ENCODE measurements around the gene SLC49A3. TPM values are rescaled to one million over a fixed set of nuclear protein-coding genes. Genes with fewer than 3 reads are reported as not detected.
"Not testable (repeated sequence)": the region's sequence is repeated elsewhere in the genome, so short reads cannot be mapped to it uniquely, and the experiment has no call there.

The SLC49A3 gene
- total RNA-seq, 4 donors from 2014 or later, result 1.3 to 3.4 (median 2.2) TPM

DNA sequence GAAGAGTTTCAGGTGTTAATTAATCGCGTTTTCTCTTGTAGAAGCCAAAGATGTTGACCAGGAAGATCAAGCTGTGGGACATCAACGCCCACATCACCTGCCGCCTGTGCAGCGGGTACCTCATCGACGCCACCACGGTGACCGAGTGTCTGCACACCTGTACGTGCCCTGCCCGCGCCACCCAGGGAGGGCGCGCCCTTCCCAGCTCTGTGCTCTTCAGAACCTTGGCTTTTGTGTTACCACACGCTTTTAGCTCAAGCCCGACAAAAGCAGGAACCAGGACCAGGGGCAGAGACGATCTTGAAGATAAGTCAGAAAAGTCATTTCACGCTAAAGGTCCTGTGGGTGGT is 44.7 kb upstream of the SLC49A3 start:
- Histone ChIP-seq H3K27me3 (no peaks in the 10 kb centered on the region), H3K4me3 (no peak overlapping the region), H3K9me3 (no peaks in the 10 kb centered on the region), H3K4me1 (no peaks in the 10 kb centered on the region), H3K36me3 (peaks cover 0 to 54% of the 10 kb centered on the region in 2 donors), H3K27ac (no peak overlapping the region)
- TF ChIP-seq CTCF (IDR thresholded peaks at IDR 0.05 in 4 of 5, conservative IDR thresholded peaks at IDR 0.05 in 1 of 5) (no peak), POLR2A (IDR thresholded peaks at IDR 0.05) (no peak)
- in situ Hi-C loops (cut with MboI; ENCODE audit: low sequenced_read_pairs in 4 of 4), result no loop called here
- intact Hi-C loops (cut with DNase I; ENCODE audit: low total_unique reads), result no loop called here
- DNase-seq, result no peak
- ATAC-seq, result no peak

DNA sequence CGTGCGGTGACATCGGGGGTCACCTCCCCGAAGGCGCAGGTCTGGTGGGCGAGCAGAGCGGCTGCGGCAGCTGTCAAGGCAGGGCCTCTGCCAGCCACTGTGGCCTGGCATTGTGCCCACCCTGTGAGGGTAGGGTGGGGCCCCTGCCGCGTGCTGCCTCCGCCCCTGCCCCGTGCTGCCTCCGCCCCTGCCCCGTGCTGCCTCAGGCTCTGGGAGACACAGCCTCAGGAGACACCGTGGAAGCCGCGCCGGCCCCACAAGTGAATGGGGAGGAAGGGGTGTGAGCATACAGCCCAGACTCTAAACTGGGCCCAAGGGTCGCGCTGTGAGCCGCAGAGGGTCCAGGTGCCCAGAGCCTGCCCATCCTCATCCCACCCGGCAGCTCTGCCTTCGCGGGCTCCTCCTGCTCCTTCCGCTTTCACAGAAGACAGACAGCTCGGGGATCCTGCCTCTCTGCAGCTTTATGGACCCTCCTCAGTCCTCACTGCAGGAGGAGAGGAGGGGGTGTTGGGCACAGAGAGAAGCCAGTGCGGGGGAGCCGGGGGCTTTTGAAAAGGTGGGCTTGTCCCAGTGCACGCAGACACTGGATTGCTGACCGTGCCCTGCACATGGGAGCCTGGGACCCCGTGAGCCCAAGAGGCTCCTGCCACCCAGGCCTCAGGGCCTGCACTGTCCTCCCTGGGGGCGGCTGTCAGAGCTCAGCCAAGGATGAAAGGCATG is 44.1 kb upstream of the SLC49A3 start:
- Histone ChIP-seq H3K36me3 (peaks cover 0 to 50% of the 10 kb centered on the region in 2 donors), H3K27ac (no peak overlapping the region), H3K9me3 (no peaks in the 10 kb centered on the region), H3K27me3 (no peaks in the 10 kb centered on the region), H3K4me3 (no peak overlapping the region), H3K4me1 (no peaks in the 10 kb centered on the region)
- TF ChIP-seq CTCF (IDR thresholded peaks at IDR 0.05 in 4 of 5, conservative IDR thresholded peaks at IDR 0.05 in 1 of 5) (no peak), POLR2A (IDR thresholded peaks at IDR 0.05) (no peak)
- DNase-seq (no peak), ATAC-seq (no peak)
- in situ Hi-C loops (cut with MboI; ENCODE audit: low sequenced_read_pairs in 4 of 4) (no loop called here), intact Hi-C loops (cut with DNase I; ENCODE audit: low total_unique reads) (no loop called here)

DNA sequence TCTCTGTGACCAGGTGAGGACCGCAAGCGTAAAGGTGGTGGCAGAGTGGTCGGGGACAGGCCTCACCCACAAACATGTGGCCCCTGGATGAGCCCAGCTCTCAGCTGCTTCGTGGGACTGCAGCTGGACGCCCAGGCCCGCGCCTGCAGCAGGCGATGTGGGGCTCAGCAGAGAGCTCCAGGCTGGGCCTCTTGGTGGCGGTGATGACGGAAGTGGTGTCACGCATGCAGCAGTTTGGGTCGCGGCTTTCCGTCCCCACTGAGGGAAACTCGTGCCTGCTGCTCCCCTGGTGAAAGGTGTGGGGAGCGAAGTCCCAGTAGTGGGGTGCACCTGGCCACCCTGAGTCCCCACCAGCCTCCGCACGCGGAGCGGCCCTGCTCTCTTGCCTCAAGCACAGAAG is 43.5 kb upstream of the SLC49A3 start:
- H3K36me3 ChIP-seq, result peaks cover 0 to 44% of the 10 kb centered on the region in 2 donors
- DNase-seq (no peak), ATAC-seq (no peak)
- no peak for TF ChIP-seq CTCF (IDR thresholded peaks at IDR 0.05 in 4 of 5, conservative IDR thresholded peaks at IDR 0.05 in 1 of 5)
- TF ChIP-seq POLR2A (IDR thresholded peaks at IDR 0.05), result no peak
- no peaks in the 10 kb centered on the region for H3K4me1 ChIP-seq
- no peak overlapping the region for H3K4me3 ChIP-seq
- intact Hi-C loops (cut with DNase I; ENCODE audit: low total_unique reads), result no loop called here
- no peaks in the 10 kb centered on the region for H3K9me3 ChIP-seq
- in situ Hi-C loops (cut with MboI; ENCODE audit: low sequenced_read_pairs in 4 of 4), result no loop called here
- no peak overlapping the region for H3K27ac ChIP-seq
- H3K27me3 ChIP-seq, result no peaks in the 10 kb centered on the region

- DNase-seq; in situ Hi-C loops (cut with MboI; ENCODE audit: low sequenced_read_pairs in 4 of 4); ATAC-seq; H3K4me3 ChIP-seq; H3K27me3 ChIP-seq; H3K9me3 ChIP-seq; H3K27ac ChIP-seq; H3K4me1 ChIP-seq; intact Hi-C loops (cut with DNase I; ENCODE audit: low total_unique reads): not testable (repeated sequence)
- H3K36me3 ChIP-seq, result peaks cover 0 to 40% of the 10 kb centered on the region in 2 donors
Measured at GRCh38 chr4:731954-732353, 43.0 kb upstream of the SLC49A3 start.

DNA sequence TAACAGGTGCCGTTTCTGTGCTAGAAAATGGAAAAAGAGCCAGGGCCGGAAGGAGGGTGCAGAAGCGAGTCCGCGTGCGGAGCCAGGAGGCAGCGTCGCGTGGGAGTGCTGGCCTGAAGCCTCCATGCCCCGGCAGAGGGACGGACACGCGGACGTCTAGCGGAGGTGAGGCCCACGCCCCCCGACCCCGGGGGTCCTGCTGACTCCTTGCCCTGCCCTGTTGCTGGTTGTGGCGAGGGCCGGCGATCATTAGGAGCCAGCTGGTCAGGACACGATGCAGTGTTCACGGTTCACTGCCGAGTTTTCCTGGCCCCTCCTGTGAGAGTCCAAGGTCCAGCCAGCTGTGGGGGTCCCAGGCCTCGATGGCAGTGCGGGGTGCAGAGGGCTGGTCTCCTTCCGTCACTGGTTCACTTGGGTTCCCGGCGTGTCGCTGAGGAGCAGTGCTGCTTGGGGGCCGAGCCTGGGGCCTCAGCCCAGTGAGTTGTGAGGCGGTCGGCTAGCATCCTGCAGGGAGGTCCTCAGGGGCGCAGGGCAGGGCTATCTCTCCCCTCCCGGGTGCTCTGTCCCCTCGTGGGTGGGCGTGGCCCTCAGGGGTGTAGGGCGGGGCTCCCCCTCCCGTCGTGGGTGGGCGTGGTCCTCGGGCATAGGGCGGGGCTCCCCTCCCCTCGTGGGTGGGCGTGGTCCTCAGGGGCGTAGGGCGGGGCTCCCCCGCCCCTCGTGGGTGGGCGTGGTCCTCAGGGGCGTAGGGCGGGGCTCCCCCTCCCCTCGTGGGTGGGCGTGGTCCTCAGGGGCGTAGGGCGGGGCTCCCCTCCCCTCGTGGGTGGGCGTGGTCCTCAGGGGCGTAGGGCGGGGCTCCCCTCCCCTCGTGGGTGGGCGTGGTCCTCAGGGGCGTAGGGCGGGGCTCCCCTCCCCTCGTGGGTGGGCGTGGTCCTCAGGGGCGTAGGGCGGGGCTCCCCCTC is 42.3 kb upstream of the SLC49A3 start:
- DNase-seq; H3K27ac ChIP-seq; in situ Hi-C loops (cut with MboI; ENCODE audit: low sequenced_read_pairs in 4 of 4); H3K9me3 ChIP-seq; H3K4me1 ChIP-seq; H3K4me3 ChIP-seq; H3K27me3 ChIP-seq; ATAC-seq; intact Hi-C loops (cut with DNase I; ENCODE audit: low total_unique reads): not testable (repeated sequence)
- H3K36me3 ChIP-seq, result peaks cover 0 to 40% of the 10 kb centered on the region in 2 donors

Data from gastrocnemius medialis (tissue), 4 donors.